Measurements from ENCODE around the gene LMTK2. TPM values are rescaled to one million over a fixed set of nuclear protein-coding genes. Genes with fewer than 3 reads are reported as not detected.

LMTK2 gene
- total RNA-seq, 1 donor from 2014 or later, result 17.7 TPM

DNA sequence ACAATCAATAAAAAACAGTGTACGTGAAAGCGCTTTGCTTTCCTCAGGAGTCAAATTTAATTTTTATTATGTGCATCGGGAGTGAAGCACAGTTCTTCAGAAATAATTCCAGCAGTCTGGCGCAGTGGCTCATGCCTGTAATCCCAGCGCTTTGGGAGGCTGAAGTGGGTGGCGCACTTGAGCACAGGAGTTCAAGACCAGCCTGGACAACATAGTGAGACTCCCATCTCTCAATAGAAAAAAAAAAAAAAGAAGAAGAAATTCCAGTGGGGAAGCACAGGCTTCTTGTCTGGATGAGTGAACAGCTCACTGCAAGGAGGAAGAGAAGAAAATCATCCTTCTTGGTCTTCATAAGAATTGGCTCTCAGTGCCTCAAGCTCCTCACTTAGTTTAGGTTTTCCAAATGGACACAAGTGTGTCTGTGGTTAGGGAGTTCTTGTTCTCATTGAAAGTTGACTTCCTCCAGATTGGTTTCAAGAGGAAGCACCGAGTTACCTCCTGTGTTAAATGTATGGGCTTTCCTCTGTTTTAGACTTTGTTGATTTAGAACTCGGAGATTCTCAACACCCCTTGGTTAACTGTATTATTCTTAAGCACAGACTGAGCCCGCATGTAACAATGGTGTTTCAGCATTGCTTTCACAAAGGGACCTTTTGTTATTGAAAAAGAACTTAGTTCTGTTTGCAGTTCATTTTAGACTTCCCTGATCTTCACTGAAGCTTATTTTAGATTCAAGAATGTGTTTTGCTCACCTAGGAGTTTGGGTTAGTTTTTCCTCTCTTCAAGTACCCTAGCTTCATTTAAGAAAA is 28.0 kb downstream of the LMTK2 start:
- DNase-seq (ENCODE audit: low spot score), result no peak
- intact Hi-C loops (cut with micrococcal nuclease), result loop anchor here (10.0 kb wide), 1 partner anchor 1810 kb away; the partner anchor contains the start of gene SLC25A13
- peaks cover 2% of the 10 kb centered on the region for H3K27me3 Mint-ChIP-seq (ENCODE audit: insufficient read depth)
- peaks cover 12% of the 10 kb centered on the region for H3K36me3 Mint-ChIP-seq (ENCODE audit: low read depth)
- peaks cover 39% of the 10 kb centered on the region for H3K4me1 Mint-ChIP-seq (ENCODE audit: low read depth)
- H3K4me3 Mint-ChIP-seq, result no peak overlapping the region
- H3K9me3 Mint-ChIP-seq, result no peaks in the 10 kb centered on the region
- H3K27ac Mint-ChIP-seq, result no peak overlapping the region

DNA sequence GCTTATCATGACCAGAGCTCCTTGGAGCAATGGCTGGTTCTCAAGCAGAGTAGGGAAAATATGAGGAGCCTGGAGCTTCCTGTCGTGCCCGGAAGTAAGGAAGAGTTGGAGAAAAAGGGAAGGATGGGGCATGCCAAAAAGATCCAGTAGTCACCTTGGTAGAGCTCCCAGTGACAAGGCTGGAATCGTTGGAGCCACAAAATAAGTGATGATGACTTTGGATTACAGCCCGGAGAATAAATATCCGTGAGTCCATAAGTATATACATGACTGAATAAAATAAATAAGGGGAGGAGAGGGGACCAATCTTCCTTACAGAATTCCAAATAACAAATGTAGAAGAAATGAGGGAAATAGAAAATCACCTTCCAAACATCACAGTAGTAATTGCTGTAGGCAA is 29.3 kb downstream of the LMTK2 start:
- H3K9me3 Mint-ChIP-seq, result no peaks in the 10 kb centered on the region
- no peak overlapping the region for H3K27ac Mint-ChIP-seq
- H3K36me3 Mint-ChIP-seq (ENCODE audit: low read depth), result peaks cover 12% of the 10 kb centered on the region
- H3K4me1 Mint-ChIP-seq (ENCODE audit: low read depth), result peaks cover 38% of the 10 kb centered on the region
- DNase-seq (ENCODE audit: low spot score), result no peak
- H3K4me3 Mint-ChIP-seq, result no peak overlapping the region
- peaks cover 2% of the 10 kb centered on the region for H3K27me3 Mint-ChIP-seq (ENCODE audit: insufficient read depth)
- intact Hi-C loops (cut with micrococcal nuclease), result loop anchor here (10.0 kb wide), 1 partner anchor 1811 kb away; the partner anchor contains the start of gene SLC25A13

DNA sequence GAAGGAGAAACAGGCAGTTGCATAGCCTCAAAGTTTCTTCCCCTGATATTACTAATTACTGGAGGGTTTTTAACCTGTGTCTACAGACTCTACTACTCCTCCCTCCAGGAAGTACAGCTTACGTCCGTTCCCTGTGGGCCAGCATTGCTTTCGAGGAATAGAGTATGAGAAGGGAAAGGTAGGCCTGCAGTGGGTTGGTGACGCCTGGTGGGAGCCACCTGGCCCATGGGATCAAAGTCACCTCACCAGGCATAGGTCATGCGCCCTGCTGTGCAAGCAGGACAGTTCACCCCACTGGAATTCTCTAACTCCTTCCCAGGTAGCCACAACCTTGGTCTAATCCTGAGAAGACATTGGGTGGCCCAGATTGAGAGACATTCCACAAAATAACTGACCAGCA is 29.8 kb downstream of the LMTK2 start:
- peaks cover 2% of the 10 kb centered on the region for H3K27me3 Mint-ChIP-seq (ENCODE audit: insufficient read depth)
- H3K36me3 Mint-ChIP-seq (ENCODE audit: low read depth), result peaks cover 13% of the 10 kb centered on the region
- H3K4me3 Mint-ChIP-seq, result no peak overlapping the region
- no peak overlapping the region for H3K27ac Mint-ChIP-seq
- no peak for DNase-seq (ENCODE audit: low spot score)
- H3K9me3 Mint-ChIP-seq, result no peaks in the 10 kb centered on the region
- peaks cover 34% of the 10 kb centered on the region for H3K4me1 Mint-ChIP-seq (ENCODE audit: low read depth)
- intact Hi-C loops (cut with micrococcal nuclease), result loop anchor here (10.0 kb wide), 1 partner anchor 1812 kb away; the partner anchor contains the start of gene SLC25A13

DNA sequence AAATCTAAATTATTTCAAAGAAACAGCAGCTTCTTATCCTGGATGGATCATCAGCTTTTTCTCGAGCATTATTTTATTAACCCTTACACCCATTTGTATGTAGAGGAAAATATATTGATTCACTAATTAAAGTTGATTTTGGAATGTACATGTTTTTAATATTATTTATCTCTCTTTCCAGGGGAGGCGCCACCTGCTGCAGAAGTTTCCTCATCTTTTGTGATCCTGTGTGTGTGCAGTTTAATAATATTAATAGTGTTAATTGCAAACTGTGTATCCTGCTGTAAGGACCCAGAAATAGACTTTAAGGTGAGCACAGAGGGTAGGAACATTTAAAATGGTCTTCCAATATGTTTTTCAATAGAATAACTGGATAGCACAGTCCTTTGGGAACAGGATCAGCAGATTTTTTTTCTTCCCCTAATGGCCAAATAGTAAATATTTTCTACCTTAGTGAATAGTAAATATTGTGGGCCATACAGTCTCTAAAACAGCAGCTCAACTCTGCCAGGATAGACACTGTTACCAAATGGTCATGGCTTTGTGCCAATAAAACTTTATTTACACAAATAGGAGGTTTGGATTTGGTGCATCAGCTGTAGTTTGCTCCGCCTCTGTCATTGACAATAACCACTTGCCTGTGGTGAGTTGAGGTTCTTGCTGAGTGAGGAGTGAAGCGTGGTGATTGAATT is 30.6 kb downstream of the LMTK2 start:
- intact Hi-C loops (cut with micrococcal nuclease), result loop anchor here (10.0 kb wide), 1 partner anchor 1812 kb away; the partner anchor contains the start of gene SLC25A13
- H3K27me3 Mint-ChIP-seq (ENCODE audit: insufficient read depth), result peaks cover 2% of the 10 kb centered on the region
- peaks cover 18% of the 10 kb centered on the region for H3K36me3 Mint-ChIP-seq (ENCODE audit: low read depth)
- peaks cover 25% of the 10 kb centered on the region for H3K4me1 Mint-ChIP-seq (ENCODE audit: low read depth)
- DNase-seq (ENCODE audit: low spot score), result no peak
- no peaks in the 10 kb centered on the region for H3K9me3 Mint-ChIP-seq
- no peak overlapping the region for H3K27ac Mint-ChIP-seq
- H3K4me3 Mint-ChIP-seq, result no peak overlapping the region

- Mint-ChIP-seq H3K27ac (no peak overlapping the region), H3K4me1 (ENCODE audit: low read depth) (peaks cover 20% of the 10 kb centered on the region), H3K27me3 (ENCODE audit: insufficient read depth) (peaks cover 2% of the 10 kb centered on the region), H3K9me3 (no peaks in the 10 kb centered on the region), H3K4me3 (no peak overlapping the region), H3K36me3 (ENCODE audit: low read depth) (peaks cover 18% of the 10 kb centered on the region)
- intact Hi-C loops (cut with micrococcal nuclease), result loop anchor here (10.0 kb wide), 1 partner anchor 1813 kb away; the partner anchor contains the start of gene SLC25A13
- DNase-seq (ENCODE audit: low spot score), result no peak
These were observed 31.1 kb downstream of the LMTK2 start for GRCh38 chr7:98137826-98138151.

GRCh38 chr7:98138672-98139071 is 32.0 kb downstream of the LMTK2 start:
- Mint-ChIP-seq H3K36me3 (ENCODE audit: low read depth) (peaks cover 21% of the 10 kb centered on the region), H3K27me3 (ENCODE audit: insufficient read depth) (peaks cover 2% of the 10 kb centered on the region), H3K4me3 (no peak overlapping the region), H3K27ac (no peak overlapping the region), H3K9me3 (no peaks in the 10 kb centered on the region), H3K4me1 (ENCODE audit: low read depth) (peaks cover 11% of the 10 kb centered on the region)
- intact Hi-C loops (cut with micrococcal nuclease), result loop anchor here (10.0 kb wide), 1 partner anchor 1814 kb away; the partner anchor contains the start of gene SLC25A13
- DNase-seq (ENCODE audit: low spot score), result no peak

- Mint-ChIP-seq H3K36me3 (ENCODE audit: low read depth) (peaks cover 27% of the 10 kb centered on the region), H3K4me1 (ENCODE audit: low read depth) (no peaks in the 10 kb centered on the region), H3K27ac (no peak overlapping the region), H3K27me3 (ENCODE audit: insufficient read depth) (no peaks in the 10 kb centered on the region), H3K4me3 (no peak overlapping the region), H3K9me3 (no peaks in the 10 kb centered on the region)
- intact Hi-C loops (cut with micrococcal nuclease), result no loop called here
- DNase-seq (ENCODE audit: low spot score), result no peak
These were observed 36.0 kb downstream of the LMTK2 start for GRCh38 chr7:98142658-98143057.

DNA sequence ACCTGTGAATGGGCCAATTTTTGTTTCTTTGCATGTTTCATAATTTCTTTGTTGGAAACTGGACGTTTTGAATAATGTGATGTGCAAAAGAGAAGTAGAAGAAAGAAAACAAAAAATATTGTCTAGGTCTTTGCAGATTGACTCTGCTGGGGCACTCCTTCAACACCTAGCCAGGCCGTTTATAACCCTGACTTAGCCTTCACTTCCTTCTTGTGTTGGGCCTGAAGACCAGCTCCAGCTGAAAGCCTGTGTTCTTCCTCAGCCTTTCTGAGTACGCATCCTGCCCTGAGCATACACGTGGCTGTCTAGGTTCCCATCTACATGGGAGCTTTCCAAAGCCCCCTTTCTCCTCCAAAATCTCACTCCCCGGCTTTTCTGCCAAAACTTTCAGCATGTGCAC is 41.9 kb downstream of the LMTK2 start:
- Mint-ChIP-seq H3K27me3 (ENCODE audit: insufficient read depth) (no peaks in the 10 kb centered on the region), H3K4me1 (ENCODE audit: low read depth) (no peaks in the 10 kb centered on the region), H3K9me3 (no peaks in the 10 kb centered on the region), H3K27ac (no peak overlapping the region), H3K4me3 (no peak overlapping the region), H3K36me3 (ENCODE audit: low read depth) (peaks cover 18% of the 10 kb centered on the region)
- DNase-seq (ENCODE audit: low spot score), result no peak
- intact Hi-C loops (cut with micrococcal nuclease), result no loop called here

GRCh38 chr7:98149116-98149692 is 42.5 kb downstream of the LMTK2 start:
- intact Hi-C loops (cut with micrococcal nuclease), result no loop called here
- Mint-ChIP-seq H3K9me3 (no peaks in the 10 kb centered on the region), H3K36me3 (ENCODE audit: low read depth) (peaks cover 17% of the 10 kb centered on the region), H3K4me1 (ENCODE audit: low read depth) (no peaks in the 10 kb centered on the region), H3K4me3 (no peak overlapping the region), H3K27me3 (ENCODE audit: insufficient read depth) (no peaks in the 10 kb centered on the region), H3K27ac (no peak overlapping the region)
- DNase-seq (ENCODE audit: low spot score), result no peak

- Mint-ChIP-seq H3K9me3 (no peaks in the 10 kb centered on the region), H3K27me3 (ENCODE audit: insufficient read depth) (no peaks in the 10 kb centered on the region), H3K4me3 (no peak overlapping the region), H3K36me3 (ENCODE audit: low read depth) (peaks cover 19% of the 10 kb centered on the region), H3K27ac (no peak overlapping the region), H3K4me1 (ENCODE audit: low read depth) (no peaks in the 10 kb centered on the region)
- DNase-seq (ENCODE audit: low spot score), result no peak
- intact Hi-C loops (cut with micrococcal nuclease), result no loop called here
These were observed 45.2 kb downstream of the LMTK2 start for GRCh38 chr7:98151884-98152283.

DNA sequence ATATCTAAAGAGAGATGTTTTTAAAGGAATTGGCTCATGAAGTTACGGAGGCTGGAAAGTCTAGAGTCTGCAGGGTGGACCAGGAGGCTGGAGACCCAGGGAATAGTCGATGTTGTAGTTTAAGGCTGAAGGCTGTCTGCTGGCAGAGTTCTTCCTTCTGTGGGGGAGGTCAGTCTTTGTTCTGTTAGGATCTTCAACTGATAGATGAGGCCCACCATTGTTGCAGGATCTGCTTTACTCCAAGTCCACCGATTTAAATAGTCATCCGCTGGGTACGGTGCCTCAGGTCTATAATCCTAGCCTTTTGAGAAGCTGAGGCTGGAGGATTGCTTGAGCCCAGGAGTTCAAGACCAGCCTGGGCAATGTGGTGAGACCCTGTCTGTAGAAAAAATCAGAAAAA is 50.0 kb downstream of the LMTK2 start:
- H3K36me3 Mint-ChIP-seq (ENCODE audit: low read depth), result peaks cover 15% of the 10 kb centered on the region
- intact Hi-C loops (cut with micrococcal nuclease), result no loop called here
- H3K27me3 Mint-ChIP-seq (ENCODE audit: insufficient read depth), result no peaks in the 10 kb centered on the region
- no peaks in the 10 kb centered on the region for H3K9me3 Mint-ChIP-seq
- no peaks in the 10 kb centered on the region for H3K4me1 Mint-ChIP-seq (ENCODE audit: low read depth)
- no peak overlapping the region for H3K27ac Mint-ChIP-seq
- no peak overlapping the region for H3K4me3 Mint-ChIP-seq
- DNase-seq (ENCODE audit: low spot score), result no peak

DNA sequence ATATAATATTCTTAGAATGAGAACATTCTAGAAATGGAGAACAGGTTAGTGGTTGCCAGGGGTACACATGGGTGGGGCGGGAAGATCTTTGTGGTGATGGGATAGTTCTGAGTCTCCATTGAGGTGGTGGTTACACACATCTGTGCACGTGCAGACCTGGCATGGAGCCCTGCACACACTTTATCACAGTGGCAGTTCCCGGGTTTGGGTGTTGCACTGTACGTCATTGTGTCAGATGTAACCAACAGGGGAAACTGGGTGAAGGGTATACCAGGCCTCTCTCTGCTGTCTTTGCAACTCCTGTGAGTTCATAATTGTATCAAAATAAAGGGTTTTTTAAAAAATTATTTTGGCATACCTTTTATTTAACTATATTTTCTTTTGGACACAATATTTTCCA is 51.1 kb downstream of the LMTK2 start:
- no peaks in the 10 kb centered on the region for H3K9me3 Mint-ChIP-seq

GRCh38 chr7:98162758-98163157 is 56.1 kb downstream of the LMTK2 start:
- Mint-ChIP-seq H3K27ac (no peak overlapping the region), H3K4me1 (ENCODE audit: low read depth) (no peaks in the 10 kb centered on the region), H3K27me3 (ENCODE audit: insufficient read depth) (no peaks in the 10 kb centered on the region), H3K9me3 (no peaks in the 10 kb centered on the region), H3K4me3 (no peak overlapping the region), H3K36me3 (ENCODE audit: low read depth) (peaks cover 1% of the 10 kb centered on the region)
- intact Hi-C loops (cut with micrococcal nuclease), result loop anchor here (10.0 kb wide), 1 partner anchor 288 kb away; the partner anchor contains the start of gene ASNS
- no peak for DNase-seq (ENCODE audit: low spot score)

More for the DNA sequence above, 51.1 kb downstream of the LMTK2 start:
- Mint-ChIP-seq H3K4me1 (ENCODE audit: low read depth) (no peaks in the 10 kb centered on the region), H3K4me3 (no peak overlapping the region), H3K27ac (no peak overlapping the region), H3K27me3 (ENCODE audit: insufficient read depth) (no peaks in the 10 kb centered on the region), H3K36me3 (ENCODE audit: low read depth) (peaks cover 15% of the 10 kb centered on the region)
- intact Hi-C loops (cut with micrococcal nuclease), result no loop called here
- DNase-seq (ENCODE audit: low spot score), result no peak

All from activated T-helper 1 cell treated with anti-CD3 and anti-CD28 coated beads, Interleukin-12 subunit alpha, Interleukin-12 subunit beta, Interleukin-2, Interleukin-4 antibody, amounts not matched to agents 30 ng/mL and 10 ng/mL and 1 ng/mL, durations not matched to agents 14 hours and 24 hours and 36 hours (primary cell).